Endothelial cell of umbilical vein (primary cell): ENCODE measurements around the gene DPYD. TPM values are rescaled to one million over a fixed set of nuclear protein-coding genes. Genes with fewer than 3 reads are reported as not detected.

Experiments used
- BruUV-seq: library from RNA; stranded (reverse); fragments of 400-500 nt; replicated peaks from 2 replicates; lab custom pipeline; 2021; lab: Mats Ljungman, UMichigan
- CTCF ChIA-PET: fragments of 300-600, 350-600 bp; sonication (Branson Sonifier 250); formaldehyde crosslinking; loops from one replicate; lab custom pipeline; 2021; ENCODE audit warnings: antibody characterized with exemption, inconsistent platforms; lab: Charles Lee
- POLR2A ChIA-PET: fragments of 300-600, 350-600 bp; sonication (Branson Sonifier 250); formaldehyde crosslinking; loops from one replicate; lab custom pipeline; 2021; ENCODE audit warnings: antibody characterized with exemption, inconsistent platforms; lab: Charles Lee
- DNase-seq: peaks from one replicate; pipeline ENCODE4 v3.0.0-alpha.2; 2011; ENCODE audit warnings: low read depth, low spot score
- FAIRE-seq: peaks from 2 replicates; lab custom pipeline; 2011; peaks lifted over from hg19 to GRCh38; lab: Jason Lieb, UNC
- H2AFZ ChIP-seq: 2 replicates; pipeline ENCODE4 v1.6.0; 2012; ENCODE audit warnings: low read depth, low read length, control low read depth, inconsistent platforms
- H3K27ac ChIP-seq: 2 replicates; pipeline ENCODE4 v1.5.1; 2011; ENCODE audit warnings: low read depth, mild to moderate bottlenecking, control low read depth, low read length, moderate library complexity; ENCODE audit not compliant: insufficient read depth
- H3K27me3 ChIP-seq, 2 experiments: 2 replicates each; pipeline versions ENCODE4 v1.6.0 to v1.6.1; 2011; ENCODE audit warnings: low read length in 2 of 2, mixed read lengths in 1 of 2; ENCODE audit not compliant: control insufficient read depth in 2 of 2, insufficient read depth in 2 of 2
- H3K36me3 ChIP-seq, 2 experiments: 2 replicates in 1 of 2; 3 replicates in 1 of 2; pipeline ENCODE4 v1.5.1; 2011; ENCODE audit warnings: low read length in 2 of 2, mild to moderate bottlenecking in 1 of 2, moderate library complexity in 1 of 2; ENCODE audit not compliant: control insufficient read depth in 2 of 2, insufficient read depth in 2 of 2; ENCODE audit errors: extremely low read depth in 1 of 2
- H3K4me1 ChIP-seq: 3 replicates; pipeline ENCODE4 v1.5.1; 2011; ENCODE audit warnings: mild to moderate bottlenecking, low read length; ENCODE audit not compliant: control insufficient read depth, insufficient read depth; ENCODE audit errors: extremely low read depth
- H3K4me2 ChIP-seq: 2 replicates; pipeline ENCODE4 v1.6.1; 2011; ENCODE audit warnings: low read length, control low read depth, mixed read lengths; ENCODE audit not compliant: insufficient read depth
- H3K4me3 ChIP-seq, 3 experiments: fragments of 200-600 bp in 1 of 3; sonication (generic), shearing (Covaris generic) in 1 of 3; replicated peaks in 1 of 3; 2 replicates each; pipeline ENCODE4 v1.5.1; 2011 to 2016; ENCODE audit warnings: control low read depth in 3 of 3, low read length in 3 of 3, mild to moderate bottlenecking in 2 of 3, inconsistent platforms in 1 of 3, low read depth in 1 of 3, moderate library complexity in 1 of 3; ENCODE audit not compliant: insufficient read depth in 1 of 3
- H3K79me2 ChIP-seq: 2 replicates; pipeline ENCODE4 v1.6.0; 2012; ENCODE audit warnings: low read length, inconsistent platforms; ENCODE audit not compliant: control insufficient read depth, insufficient read depth
- H3K9ac ChIP-seq: replicated peaks from 2 replicates; pipeline ENCODE3; 2011; ENCODE audit warnings: low read length, control low read depth; ENCODE audit not compliant: insufficient read depth; ENCODE audit errors: extremely low read depth
- H3K9me1 ChIP-seq: replicated peaks from 3 replicates; pipeline ENCODE4 v1.6.0; 2011; ENCODE audit warnings: mild to moderate bottlenecking, low read length; ENCODE audit not compliant: control insufficient read depth, insufficient read depth; ENCODE audit errors: extremely low read depth
- H3K9me3 ChIP-seq: replicated peaks from 2 replicates; pipeline ENCODE4 v1.5.1; 2012; ENCODE audit warnings: low read length, inconsistent platforms; ENCODE audit not compliant: control insufficient read depth, insufficient read depth
- H4K20me1 ChIP-seq: replicated peaks from 2 replicates; pipeline ENCODE3; 2011; ENCODE audit warnings: mild to moderate bottlenecking, low read length; ENCODE audit not compliant: control insufficient read depth, insufficient read depth; ENCODE audit errors: extremely low read depth
- EZH2 ChIP-seq: IDR thresholded peaks from 2 replicates; pipeline ENCODE4 v1.6.1; 2012; ENCODE audit warnings: borderline replicate concordance, low read depth, mild to moderate bottlenecking, moderate library complexity, low read length, inconsistent platforms; ENCODE audit not compliant: severe bottlenecking
- FOS ChIP-seq: IDR thresholded peaks from 2 replicates; pipeline ENCODE4 v1.6.1; 2011; ENCODE audit warnings: mild to moderate bottlenecking, low read length, moderate library complexity, borderline replicate concordance; ENCODE audit not compliant: insufficient read depth
- GATA2 ChIP-seq: IDR thresholded peaks from 2 replicates; pipeline ENCODE4 v1.7.0; 2011; ENCODE audit warnings: low read depth, mild to moderate bottlenecking, moderate library complexity, mixed read lengths, low read length; ENCODE audit not compliant: insufficient read length, insufficient read depth
- JUN ChIP-seq: IDR thresholded peaks from 2 replicates; pipeline ENCODE4 v1.6.1; 2011; ENCODE audit warnings: borderline replicate concordance, low read depth; ENCODE audit not compliant: insufficient read length, insufficient read depth
- MYC ChIP-seq: IDR thresholded peaks from one replicate; pipeline ENCODE4 v1.6.1; 2011; ENCODE audit warnings: mild to moderate bottlenecking, low read depth, low read length
- POLR2A ChIP-seq: IDR thresholded peaks from 2 replicates; pipeline ENCODE4 v1.6.1; 2012; ENCODE audit warnings: low read depth, mild to moderate bottlenecking, control low read depth, low read length
- POLR2AphosphoS5 ChIP-seq: IDR thresholded peaks from 2 replicates; pipeline ENCODE4 v1.6.1; 2012; ENCODE audit warnings: low read depth, mild to moderate bottlenecking, control low read depth, low read length, moderate library complexity; ENCODE audit not compliant: insufficient read depth
- dilution Hi-C: fragments of 300-500 bp; cut with MboI; formaldehyde crosslinking; loops from one replicate; pipeline ENCODE4 v1.15.0; 2019; ENCODE audit warnings: low sequenced_read_pairs; ENCODE audit not compliant: extremely low pct_ligation_motif_present
- intact Hi-C: fragments of 100-400 bp; cut with micrococcal nuclease; formaldehyde crosslinking; loops from one replicate; pipeline ENCODE4 v1.10.0; 2022
- polyA plus RNA-seq, 4 experiments: library from polyadenylated mRNA; depleted of rRNA in 3 of 4; stranded (reverse) in 3 of 4; unstranded in 1 of 4; fragments of >200 nt; gene quantifications; 2 replicates each; pipeline versions ENCODE4 v1.2.1 to v1.2.3, GENCODE V29; 2011 to 2012; ENCODE audit warnings: missing spikeins in 1 of 4
- total RNA-seq: library from RNA; stranded (reverse); gene quantifications from 2 replicates; pipeline ENCODE4 v1.2.3, GENCODE V29; 2021
- TF ChIP-seq, protein P1 (sequence below): IDR thresholded peaks from 2 replicates; pipeline ENCODE4 v1.6.1; 2011; ENCODE audit not compliant: insufficient read depth, insufficient read length
- TF ChIP-seq, protein P2 (sequence below), 2 donors: IDR thresholded peaks; 1 replicate in 1 of 2; 2 replicates in 1 of 2; pipeline ENCODE4 v1.5.1; 2011; ENCODE audit warnings: low read length in 2 of 2, mild to moderate bottlenecking in 2 of 2, moderate library complexity in 2 of 2, control low read depth in 1 of 2, inconsistent platforms in 1 of 2, low read depth in 1 of 2; ENCODE audit not compliant: insufficient read depth in 1 of 2; ENCODE audit errors: extremely low read depth in 1 of 2

The DPYD gene
- total and polyA plus RNA-seq, 2 donors (not counting 3 experiments of a cell fraction or from before 2014, with no cell fraction given) = 4.6 to 15.1 TPM

DNA sequence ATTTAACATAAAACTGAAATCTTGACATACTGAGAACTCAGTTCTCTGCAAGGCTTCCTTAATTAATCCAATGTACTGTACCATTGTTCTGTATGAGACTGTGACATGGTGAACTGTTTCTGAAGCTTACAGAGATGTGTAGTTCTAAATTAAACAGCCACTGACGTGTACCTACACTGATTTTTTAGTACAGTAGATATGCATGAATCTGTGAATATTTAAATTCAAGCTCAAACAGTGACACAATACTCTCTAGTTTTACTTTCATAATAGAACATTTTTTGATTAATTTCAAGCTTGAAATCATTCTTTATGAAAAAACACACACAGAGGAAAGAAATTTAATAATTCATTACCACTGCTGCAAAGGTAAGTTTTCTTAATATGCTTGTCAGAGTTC is 621.9 kb downstream of the DPYD start:
- TF ChIP-seq FOS (no peak), MYC (no peak), GATA2 (no peak), POLR2A (no peak)
- TF ChIP-seq, protein P1, sequence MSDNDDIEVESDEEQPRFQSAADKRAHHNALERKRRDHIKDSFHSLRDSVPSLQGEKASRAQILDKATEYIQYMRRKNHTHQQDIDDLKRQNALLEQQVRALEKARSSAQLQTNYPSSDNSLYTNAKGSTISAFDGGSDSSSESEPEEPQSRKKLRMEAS = no peak
- H3K27me3 ChIP-seq = no peaks in the 10 kb centered on the region
- FAIRE-seq (no peak), DNase-seq (no peak)
- no peaks in the 10 kb centered on the region for H3K79me2 ChIP-seq
- peaks cover 2% of the 10 kb centered on the region for H3K9me1 ChIP-seq
- POLR2A ChIA-PET = no interaction called here
- dilution Hi-C loops = no loop called here
- H3K9ac ChIP-seq = no peak overlapping the region
- no peaks in the 10 kb centered on the region for H3K9me3 ChIP-seq
- H3K4me1 ChIP-seq = no peaks in the 10 kb centered on the region
- no peak overlapping the region for H3K4me3 ChIP-seq
- no peaks in the 10 kb centered on the region for H3K36me3 ChIP-seq
- H2AFZ ChIP-seq = no peak overlapping the region
- CTCF ChIA-PET = interaction anchor here (1.8 kb wide), 1 partner anchor 55 kb away, joined by 5 read pairs; no protein-coding TSS in a partner anchor
- intact Hi-C loops = no loop called here
- H4K20me1 ChIP-seq = no peaks in the 10 kb centered on the region
- BruUV-seq = no TSS peak
- H3K4me2 ChIP-seq = no peak overlapping the region
- no peak overlapping the region for H3K27ac ChIP-seq

DNA sequence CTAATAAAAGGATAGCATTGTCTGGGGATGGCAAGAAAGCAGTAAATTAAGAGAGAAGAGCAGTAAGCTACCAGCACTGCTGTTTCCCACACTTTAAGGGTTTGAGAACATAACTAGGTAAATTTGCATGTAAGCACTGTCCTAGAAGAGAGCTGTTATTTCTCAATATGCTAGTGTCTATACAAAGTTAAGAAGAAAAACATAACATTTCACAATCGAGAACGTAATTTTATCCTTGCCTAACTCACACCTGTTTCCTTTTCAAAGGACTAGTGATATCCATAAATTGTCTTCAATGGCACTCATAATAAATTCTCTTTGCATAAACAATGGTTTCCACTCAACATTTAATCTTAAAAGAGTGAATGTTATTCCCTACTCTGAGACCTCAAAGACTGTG is 623.2 kb downstream of the DPYD start:
- no peak overlapping the region for H3K4me3 ChIP-seq
- H4K20me1 ChIP-seq = no peaks in the 10 kb centered on the region
- H3K79me2 ChIP-seq = no peaks in the 10 kb centered on the region
- H3K4me2 ChIP-seq = no peak overlapping the region
- POLR2A ChIA-PET = no interaction called here
- no peaks in the 10 kb centered on the region for H3K36me3 ChIP-seq
- H3K9me3 ChIP-seq = no peaks in the 10 kb centered on the region
- dilution Hi-C loops (no loop called here), intact Hi-C loops (no loop called here)
- BruUV-seq = no TSS peak
- peak; percentile 3 for DNase-seq
- TF ChIP-seq EZH2 (no peak), GATA2 (no peak), POLR2AphosphoS5 (no peak), FOS (no peak), POLR2A (no peak), JUN (no peak), MYC (no peak)
- TF ChIP-seq, protein P2, sequence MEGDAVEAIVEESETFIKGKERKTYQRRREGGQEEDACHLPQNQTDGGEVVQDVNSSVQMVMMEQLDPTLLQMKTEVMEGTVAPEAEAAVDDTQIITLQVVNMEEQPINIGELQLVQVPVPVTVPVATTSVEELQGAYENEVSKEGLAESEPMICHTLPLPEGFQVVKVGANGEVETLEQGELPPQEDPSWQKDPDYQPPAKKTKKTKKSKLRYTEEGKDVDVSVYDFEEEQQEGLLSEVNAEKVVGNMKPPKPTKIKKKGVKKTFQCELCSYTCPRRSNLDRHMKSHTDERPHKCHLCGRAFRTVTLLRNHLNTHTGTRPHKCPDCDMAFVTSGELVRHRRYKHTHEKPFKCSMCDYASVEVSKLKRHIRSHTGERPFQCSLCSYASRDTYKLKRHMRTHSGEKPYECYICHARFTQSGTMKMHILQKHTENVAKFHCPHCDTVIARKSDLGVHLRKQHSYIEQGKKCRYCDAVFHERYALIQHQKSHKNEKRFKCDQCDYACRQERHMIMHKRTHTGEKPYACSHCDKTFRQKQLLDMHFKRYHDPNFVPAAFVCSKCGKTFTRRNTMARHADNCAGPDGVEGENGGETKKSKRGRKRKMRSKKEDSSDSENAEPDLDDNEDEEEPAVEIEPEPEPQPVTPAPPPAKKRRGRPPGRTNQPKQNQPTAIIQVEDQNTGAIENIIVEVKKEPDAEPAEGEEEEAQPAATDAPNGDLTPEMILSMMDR (IDR thresholded peaks at IDR 0.05; ENCODE audit: extremely low read depth in 1 of 2, insufficient read depth in 1 of 2, low read depth in 1 of 2, low read length in 2 of 2) = no peak
- TF ChIP-seq, protein P1 = no peak
- H3K27me3 ChIP-seq = no peaks in the 10 kb centered on the region
- H3K9ac ChIP-seq = no peak overlapping the region
- no peaks in the 10 kb centered on the region for H3K4me1 ChIP-seq
- CTCF ChIA-PET = interaction anchor here (0.6 to 1.2 kb wide), 2 partner anchors 9 to 54 kb away, joined by 3 to 4 read pairs; no protein-coding TSS in a partner anchor
- peaks cover 2% of the 10 kb centered on the region for H3K9me1 ChIP-seq
- no peak overlapping the region for H2AFZ ChIP-seq
- no peak overlapping the region for H3K27ac ChIP-seq
- no peak for FAIRE-seq
